ENCODE measurements around the gene SLAMF9.
A peak's percentile ranks its signal among the peaks of the same experiment; 100 is the strongest.

- TF ChIP-seq CTCF (IDR thresholded peaks at IDR 0.05; ENCODE audit: low read depth, low read length) (peak; percentile 50), EZH2phosphoT487 (IDR thresholded peaks at IDR 0.05; ENCODE audit: low read depth) (no peak)
Measured at GRCh38 chr1:159945483-159946241, 8.4 kb downstream of the SLAMF9 start, which contains the start of gene IGSF9.

Data from OCI-LY3 (cell line).